ENCODE measurements around the gene ZNF516.

Gene ZNF516

GRCh38 chr18:76394780-76395476 is 100.1 kb downstream of the ZNF516 start:
- Histone ChIP-seq H3K9me3 (ENCODE audit: severe bottlenecking) (no peaks in the 10 kb centered on the region), H3K36me3 (ENCODE audit: low read depth) (no peaks in the 10 kb centered on the region), H3K27me3 (ENCODE audit: insufficient read depth, poor library complexity, severe bottlenecking) (no peaks in the 10 kb centered on the region), H3K27ac (ENCODE audit: poor library complexity, severe bottlenecking) (no peak overlapping the region), H3K4me1 (ENCODE audit: insufficient read depth, poor library complexity, severe bottlenecking) (peaks cover 4% of the 10 kb centered on the region), H3K4me3 (ENCODE audit: severe bottlenecking) (no peak overlapping the region)
- DNase-seq (ENCODE audit: low spot score), result no peak
- TF ChIP-seq CTCF (IDR thresholded peaks at IDR 0.05; ENCODE audit: poor library complexity, severe bottlenecking), result no peak
- ATAC-seq (ENCODE audit: low read depth), result peak; percentile 69

- Histone ChIP-seq H3K36me3 (ENCODE audit: low read depth) (no peaks in the 10 kb centered on the region), H3K4me1 (ENCODE audit: insufficient read depth, poor library complexity, severe bottlenecking) (peaks cover 4% of the 10 kb centered on the region), H3K27me3 (ENCODE audit: insufficient read depth, poor library complexity, severe bottlenecking) (no peaks in the 10 kb centered on the region), H3K4me3 (ENCODE audit: severe bottlenecking) (no peak overlapping the region), H3K27ac (ENCODE audit: poor library complexity, severe bottlenecking) (no peak overlapping the region), H3K9me3 (ENCODE audit: severe bottlenecking) (no peaks in the 10 kb centered on the region)
- no peak for ATAC-seq (ENCODE audit: low read depth)
- no peak for DNase-seq (ENCODE audit: low spot score)
- TF ChIP-seq CTCF (IDR thresholded peaks at IDR 0.05; ENCODE audit: poor library complexity, severe bottlenecking), result no peak
Measured at GRCh38 chr18:76392349-76392748, 102.7 kb downstream of the ZNF516 start.

- no peaks in the 10 kb centered on the region for H3K36me3 ChIP-seq (ENCODE audit: low read depth)
- no peak overlapping the region for H3K4me3 ChIP-seq (ENCODE audit: severe bottlenecking)
- peaks cover 4% of the 10 kb centered on the region for H3K4me1 ChIP-seq (ENCODE audit: insufficient read depth, poor library complexity, severe bottlenecking)
- H3K27ac ChIP-seq (ENCODE audit: poor library complexity, severe bottlenecking), result no peak overlapping the region
- H3K9me3 ChIP-seq (ENCODE audit: severe bottlenecking), result no peaks in the 10 kb centered on the region
- DNase-seq (ENCODE audit: low spot score), result no peak
- no peaks in the 10 kb centered on the region for H3K27me3 ChIP-seq (ENCODE audit: insufficient read depth, poor library complexity, severe bottlenecking)
- no peak for ATAC-seq (ENCODE audit: low read depth)
- TF ChIP-seq CTCF (IDR thresholded peaks at IDR 0.05; ENCODE audit: poor library complexity, severe bottlenecking), result no peak
Measured at GRCh38 chr18:76391746-76392145, 103.3 kb downstream of the ZNF516 start.

GRCh38 chr18:76391038-76391437 is 104.0 kb downstream of the ZNF516 start:
- Histone ChIP-seq H3K4me3 (ENCODE audit: severe bottlenecking) (no peak overlapping the region), H3K4me1 (ENCODE audit: insufficient read depth, poor library complexity, severe bottlenecking) (peaks cover 4% of the 10 kb centered on the region), H3K27ac (ENCODE audit: poor library complexity, severe bottlenecking) (no peak overlapping the region), H3K36me3 (ENCODE audit: low read depth) (no peaks in the 10 kb centered on the region), H3K9me3 (ENCODE audit: severe bottlenecking) (no peaks in the 10 kb centered on the region), H3K27me3 (ENCODE audit: insufficient read depth, poor library complexity, severe bottlenecking) (no peaks in the 10 kb centered on the region)
- ATAC-seq (ENCODE audit: low read depth) (no peak), DNase-seq (ENCODE audit: low spot score) (no peak)
- TF ChIP-seq CTCF (IDR thresholded peaks at IDR 0.05; ENCODE audit: poor library complexity, severe bottlenecking), result no peak

- no peak for TF ChIP-seq CTCF (IDR thresholded peaks at IDR 0.05; ENCODE audit: poor library complexity, severe bottlenecking)
- H3K9me3 ChIP-seq (ENCODE audit: severe bottlenecking), result no peaks in the 10 kb centered on the region
Measured at GRCh38 chr18:76390452-76391035, 104.5 kb downstream of the ZNF516 start.

More at GRCh38 chr18:76390452-76391035, 104.5 kb downstream of the ZNF516 start:
- DNase-seq (ENCODE audit: low spot score) (no peak), ATAC-seq (ENCODE audit: low read depth) (no peak)
- no peak overlapping the region for H3K4me3 ChIP-seq (ENCODE audit: severe bottlenecking)
- no peaks in the 10 kb centered on the region for H3K36me3 ChIP-seq (ENCODE audit: low read depth)
- no peak overlapping the region for H3K27ac ChIP-seq (ENCODE audit: poor library complexity, severe bottlenecking)
- H3K4me1 ChIP-seq (ENCODE audit: insufficient read depth, poor library complexity, severe bottlenecking), result peaks cover 4% of the 10 kb centered on the region
- no peaks in the 10 kb centered on the region for H3K27me3 ChIP-seq (ENCODE audit: insufficient read depth, poor library complexity, severe bottlenecking)

Measured in RWPE2 (cell line).